GM19035 (cell line): ENCODE measurements around the gene JMJD4.

ENCODE experiments used
- ATAC-seq: cut with Tn5 transposase; IDR thresholded peaks from one replicate; pipeline ENCODE4 v1.9.1; 2021; ENCODE audit not compliant: unreplicated experiment

Gene JMJD4

GRCh38 chr1:227753999-227754711 is 19.1 kb upstream of the JMJD4 start:
- ATAC-seq, result no peak

DNA sequence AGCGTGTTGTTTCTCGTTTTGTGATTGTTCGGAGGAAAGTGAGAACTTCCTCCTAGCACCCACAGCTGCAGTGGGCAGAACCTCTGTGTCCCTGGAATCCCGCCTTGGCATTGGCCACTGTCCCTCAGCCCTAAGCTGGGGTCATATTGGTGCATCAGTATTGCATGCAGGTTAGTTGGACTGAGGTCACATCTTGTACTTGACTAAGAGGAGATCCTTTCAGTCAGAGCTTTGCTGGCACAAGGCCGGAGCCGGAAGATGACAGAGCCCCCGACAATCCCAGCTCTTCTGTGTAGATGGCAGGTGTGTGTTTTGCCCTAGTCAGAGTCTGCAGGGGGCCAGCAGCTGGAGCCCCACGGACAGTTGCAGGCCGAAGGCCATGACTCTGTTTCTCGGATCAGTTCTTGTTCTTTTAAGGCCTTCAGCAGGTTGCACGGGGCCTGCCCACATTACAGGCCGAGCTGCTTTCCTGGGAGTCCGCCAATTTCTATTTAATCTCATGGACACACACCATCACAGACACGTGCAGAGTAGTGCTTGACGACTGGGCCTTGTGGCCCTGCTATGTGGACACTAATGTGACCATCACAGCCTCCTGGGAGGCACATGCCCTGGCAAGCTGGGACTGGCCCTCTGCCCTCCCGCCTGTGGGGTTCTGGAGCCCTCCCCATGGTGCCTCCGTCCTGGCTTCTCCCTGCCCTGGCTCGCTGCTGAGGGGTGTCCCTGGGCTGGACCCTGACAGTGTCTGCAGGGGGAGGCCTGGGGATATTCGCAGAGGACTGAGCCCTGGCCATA is 15.0 kb upstream of the JMJD4 start:
- ATAC-seq, result no peak

DNA sequence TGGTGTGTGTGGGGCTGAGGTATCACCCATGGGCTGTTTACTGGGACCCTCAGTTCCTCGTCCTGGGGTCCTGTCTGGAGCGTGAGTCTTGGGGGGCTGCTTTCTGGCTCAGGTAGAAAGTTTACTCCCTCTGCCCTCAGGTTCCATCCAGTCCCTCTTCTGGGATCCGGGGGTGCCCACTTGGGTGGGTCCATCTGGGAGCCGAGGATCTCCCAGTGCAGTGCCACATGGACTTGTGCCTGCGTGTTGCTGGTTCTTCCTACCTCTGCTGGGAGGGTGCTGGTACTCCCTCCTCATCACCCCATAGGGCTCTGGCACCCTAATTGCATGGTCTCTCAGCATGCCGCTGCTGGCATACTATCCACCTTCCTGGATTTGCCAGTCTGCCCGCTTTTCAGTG is 14.1 kb upstream of the JMJD4 start:
- no peak for ATAC-seq

DNA sequence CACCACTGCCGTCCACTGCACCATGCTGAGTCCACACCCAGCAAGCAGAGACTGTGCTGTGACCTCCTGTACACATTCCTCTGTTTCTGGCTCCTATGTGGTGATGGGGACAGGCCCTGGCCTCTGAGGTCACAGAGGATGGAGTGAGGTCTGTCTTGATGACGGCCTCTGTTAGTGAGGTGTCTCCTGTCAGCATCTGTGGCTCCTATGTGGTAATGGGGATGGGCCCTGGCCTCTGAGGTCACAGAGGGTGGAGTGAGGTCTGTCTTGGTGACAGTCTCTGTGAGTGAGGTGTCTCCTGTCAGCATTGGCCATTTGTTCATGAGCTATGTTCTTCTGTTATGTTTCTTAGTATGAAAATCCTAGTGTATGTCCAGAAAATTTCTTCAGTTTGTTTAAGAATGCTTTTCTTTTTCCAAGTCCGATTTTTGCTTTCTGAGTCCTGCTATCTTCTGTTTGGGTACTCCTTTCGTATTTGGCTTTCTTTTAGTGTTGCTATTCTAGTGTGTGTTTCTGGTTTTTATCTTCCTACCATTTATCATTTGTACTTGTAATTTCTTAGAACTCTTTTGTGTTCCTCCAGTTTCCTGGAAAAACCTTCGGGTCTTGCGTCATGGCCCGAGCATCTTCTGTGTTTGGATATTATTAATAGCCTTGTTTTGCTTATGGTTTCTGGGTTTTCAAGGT is 13.5 kb upstream of the JMJD4 start:
- ATAC-seq, result no peak

DNA sequence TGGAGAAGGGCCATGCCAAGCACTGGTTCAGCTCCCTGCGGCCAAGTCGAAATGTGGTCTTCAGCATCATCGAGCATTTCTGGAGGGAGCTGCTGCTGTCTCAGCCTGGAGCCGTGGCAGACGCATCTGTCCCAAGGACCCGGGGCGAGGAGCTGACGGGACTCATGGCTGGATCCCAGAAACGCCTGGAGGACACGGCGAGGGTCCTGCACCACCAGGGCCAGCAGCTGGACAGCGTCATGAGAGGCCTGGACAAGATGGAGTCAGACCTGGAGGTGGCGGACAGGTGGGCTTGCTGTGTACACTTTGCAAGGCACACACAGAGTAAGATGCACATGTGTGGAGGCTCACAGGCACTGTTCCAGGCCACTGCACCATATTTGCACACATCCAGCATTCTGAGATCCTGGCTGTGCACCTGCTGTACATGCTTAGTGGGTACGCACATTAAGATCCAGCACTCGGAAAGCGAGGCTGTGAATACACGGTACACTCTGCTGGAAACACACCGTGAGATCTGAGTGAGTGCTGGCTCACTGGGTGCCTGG is 12.9 kb upstream of the JMJD4 start:
- ATAC-seq, result no peak

- ATAC-seq, result no peak
Measured at GRCh38 chr1:227747382-227747781, 12.3 kb upstream of the JMJD4 start.

DNA sequence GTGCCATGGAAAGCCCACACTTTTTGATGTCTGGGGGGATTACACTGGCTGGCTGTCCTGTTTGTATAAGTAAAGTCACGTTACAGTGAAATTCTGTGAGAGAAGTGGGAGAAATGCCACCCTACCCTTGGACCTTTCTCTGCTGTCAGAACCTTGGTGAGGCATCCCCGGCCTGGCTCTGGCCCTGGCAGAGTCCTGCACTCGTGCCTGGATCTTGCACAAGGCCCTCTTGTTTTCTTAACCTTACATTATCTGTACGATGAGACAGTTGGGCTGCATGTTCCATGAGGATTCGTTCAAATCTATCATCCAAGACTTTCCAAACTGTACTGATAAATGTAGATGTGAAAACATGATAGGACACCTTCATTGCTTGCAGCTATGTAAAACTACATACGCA is 11.6 kb upstream of the JMJD4 start:
- ATAC-seq, result no peak

GRCh38 chr1:227745568-227746265 is 10.6 kb upstream of the JMJD4 start:
- no peak for ATAC-seq

DNA sequence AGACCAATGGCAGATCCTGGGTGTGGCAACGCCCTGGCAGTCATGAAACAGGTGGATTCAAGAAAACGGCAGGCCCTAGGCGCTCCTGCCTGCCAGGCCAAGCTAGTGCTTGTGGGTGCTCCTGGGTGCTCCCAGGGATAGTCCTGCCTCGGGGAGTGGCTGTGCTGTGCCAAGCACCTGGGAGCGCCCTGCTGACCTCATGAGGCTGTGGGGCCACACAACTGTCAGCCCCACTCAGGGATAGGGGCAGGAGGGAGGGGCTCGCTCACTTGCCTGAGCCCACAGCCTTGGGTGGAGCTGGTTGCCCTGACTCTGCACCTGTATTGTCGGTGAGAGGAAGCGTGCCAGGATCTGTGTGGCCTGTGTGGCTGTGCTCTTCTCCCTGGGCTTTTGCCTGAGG is 9.6 kb upstream of the JMJD4 start:
- no peak for ATAC-seq

- ATAC-seq, result no peak
Measured at GRCh38 chr1:227742738-227743715, 7.9 kb upstream of the JMJD4 start.

DNA sequence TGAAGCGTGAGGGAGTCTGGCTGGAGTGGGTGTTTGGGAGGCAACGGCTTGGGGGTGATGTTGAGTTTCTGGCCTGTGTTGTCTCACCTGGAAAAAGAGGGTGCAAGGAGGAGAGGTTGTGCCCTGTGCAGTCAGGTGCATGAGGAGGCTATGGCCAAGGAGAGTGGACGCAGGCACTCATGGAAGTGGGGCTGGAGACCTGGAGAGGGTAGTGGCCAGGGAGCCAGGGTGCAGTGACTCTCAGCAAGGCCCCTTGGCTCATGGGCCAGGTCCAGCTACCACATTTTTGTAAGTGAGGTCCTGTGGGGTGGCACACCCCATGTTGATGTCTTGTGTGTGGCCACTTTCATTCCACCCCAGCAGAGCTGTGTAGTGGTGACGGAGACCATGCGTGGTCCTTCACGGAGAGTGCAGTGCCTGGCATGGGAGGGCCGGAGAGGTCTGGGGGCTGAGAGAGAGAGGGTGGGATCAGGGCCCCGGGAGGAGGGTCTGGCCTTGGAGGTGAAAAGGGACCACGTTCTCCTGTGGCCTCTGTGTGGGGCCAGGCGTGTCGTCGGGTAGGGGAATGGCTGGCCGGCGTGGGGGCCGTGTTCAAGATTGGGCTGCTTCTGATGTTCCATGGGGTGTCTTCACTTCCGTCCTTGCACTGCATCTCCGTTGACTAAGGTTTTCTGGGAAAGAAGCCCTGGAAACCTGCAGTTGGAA is 6.2 kb upstream of the JMJD4 start:
- ATAC-seq, result no peak

- ATAC-seq, result no peak
Measured at GRCh38 chr1:227740401-227740960, 5.4 kb upstream of the JMJD4 start.

DNA sequence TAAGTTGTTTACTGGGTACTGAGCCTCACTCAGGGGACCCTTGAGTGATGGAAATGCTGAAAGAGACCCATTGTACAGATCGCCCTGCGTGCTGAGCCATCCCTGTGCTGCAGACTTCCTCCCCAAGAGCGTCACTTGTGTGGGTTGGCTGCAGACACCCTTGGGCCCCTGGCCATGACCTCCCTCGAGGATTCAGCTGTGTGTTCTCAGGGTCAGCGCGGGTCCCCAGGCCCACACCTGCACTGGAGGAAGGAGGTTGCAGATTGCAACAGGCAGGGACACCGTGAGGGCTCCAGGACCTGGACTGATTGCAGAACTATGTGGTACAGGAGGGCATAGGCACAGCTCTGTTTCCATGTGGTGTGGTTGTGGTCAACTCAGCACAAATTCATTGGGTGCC is 4.5 kb upstream of the JMJD4 start:
- ATAC-seq, result no peak

DNA sequence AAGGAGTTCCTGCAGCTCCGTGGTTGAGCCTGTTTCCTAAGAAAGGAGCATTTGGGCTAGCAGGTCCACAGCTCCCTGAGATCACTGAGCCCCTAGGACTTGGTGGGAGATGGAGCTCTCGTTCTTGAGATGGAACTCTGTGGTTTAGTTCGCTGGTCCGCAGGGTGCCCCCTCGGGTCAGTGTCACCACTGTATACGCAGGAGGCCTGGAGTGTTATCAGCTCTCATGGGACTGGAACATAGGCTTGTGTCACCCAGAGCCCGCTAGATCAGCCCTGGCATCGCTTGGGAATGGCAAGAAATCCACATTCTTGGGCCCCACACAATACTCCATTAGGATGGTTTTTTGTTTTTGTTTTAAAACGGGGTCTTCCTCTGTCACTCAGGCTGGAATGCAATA is 3.7 kb upstream of the JMJD4 start:
- ATAC-seq, result no peak

GRCh38 chr1:227736814-227737432 is 1.8 kb upstream of the JMJD4 start:
- no peak for ATAC-seq

- ATAC-seq, result no peak
Measured at GRCh38 chr1:227735539-227736285, 610 bp upstream of the JMJD4 start.

GRCh38 chr1:227734546-227734855 is 601 bp downstream of the JMJD4 start:
- ATAC-seq, result no peak
